H1 (cell line): ENCODE measurements around the gene TMTC2. TPM values are rescaled to one million over a fixed set of nuclear protein-coding genes. Genes with fewer than 3 reads are reported as not detected.

Experiments
- CTCF ChIA-PET: fragments of 300-600 bp; sonication (Branson Sonifier 250); formaldehyde crosslinking; loops from one replicate; lab custom pipeline; 2021; ENCODE audit not compliant: partially characterized antibody; lab: Charles Lee
- POLR2A ChIA-PET: fragments of 300-600 bp; sonication (Branson Sonifier 250); formaldehyde crosslinking; loops from one replicate; lab custom pipeline; 2021; ENCODE audit warnings: inconsistent platforms; ENCODE audit not compliant: partially characterized antibody; lab: Charles Lee
- DNase-seq, 2 experiments: peaks; one replicate each; pipeline versions ENCODE4 v3.0.0 to v3.0.0-alpha.2; 2010 to 2022; ENCODE audit warnings: low spot score in 2 of 2, low read depth in 1 of 2, mixed read lengths in 1 of 2
- FAIRE-seq: peaks from 2 replicates; lab custom pipeline; 2011; peaks lifted over from hg19 to GRCh38; lab: Jason Lieb, UNC
- H2AFZ ChIP-seq: 2 replicates; pipeline ENCODE4 v1.8.1; 2012; ENCODE audit warnings: low read length, inconsistent platforms
- H2AK5ac ChIP-seq: 2 replicates; pipeline ENCODE4 v1.6.1; 2013; ENCODE audit warnings: low read depth, low read length
- H2BK120ac ChIP-seq: replicated peaks from 2 replicates; pipeline ENCODE3; 2013; ENCODE audit warnings: low read depth, low read length, inconsistent platforms
- H2BK12ac ChIP-seq: 2 replicates; pipeline ENCODE4 v1.6.1; 2013; ENCODE audit warnings: low read depth, low read length
- H2BK15ac ChIP-seq: 2 replicates; pipeline ENCODE4 v1.6.1; 2013; ENCODE audit warnings: low read length
- H2BK20ac ChIP-seq: 2 replicates; pipeline ENCODE4 v1.6.1; 2013; ENCODE audit warnings: low read length
- H2BK5ac ChIP-seq: 2 replicates; pipeline ENCODE4 v1.6.1; 2013; ENCODE audit warnings: low read depth, low read length
- H3K14ac ChIP-seq: 2 replicates; pipeline ENCODE4 v1.6.1; 2013; ENCODE audit warnings: inconsistent platforms; ENCODE audit not compliant: insufficient read length
- H3K18ac ChIP-seq: 2 replicates; pipeline ENCODE4 v1.6.1; 2013; ENCODE audit warnings: low read length; ENCODE audit errors: extremely low read depth
- H3K23ac ChIP-seq: 2 replicates; pipeline ENCODE4 v1.6.1; 2013; ENCODE audit warnings: inconsistent platforms; ENCODE audit not compliant: insufficient read length
- H3K23me2 ChIP-seq: 2 replicates; pipeline ENCODE4 v1.6.1; 2013; ENCODE audit warnings: low read depth, low read length
- H3K27ac ChIP-seq: 2 replicates; pipeline ENCODE4 v1.6.1; 2011; ENCODE audit warnings: low read depth, low read length, inconsistent platforms
- H3K27me3 ChIP-seq, 4 experiments: replicated peaks in 1 of 4; 1 replicate in 1 of 4; 2 replicates in 3 of 4; pipeline versions ENCODE4 v1.6.1 to v1.8.1; 2011 to 2013; ENCODE audit warnings: low read length in 3 of 4, mild to moderate bottlenecking in 3 of 4, inconsistent platforms in 2 of 4, mixed read lengths in 2 of 4, moderate library complexity in 1 of 4; ENCODE audit not compliant: control insufficient read depth in 3 of 4, insufficient read depth in 3 of 4; ENCODE audit errors: extremely low read depth in 1 of 4
- H3K36me3 ChIP-seq, 4 experiments: 2 replicates each; pipeline versions ENCODE4 v1.6.1 to v1.8.1; 2011 to 2013; ENCODE audit warnings: mild to moderate bottlenecking in 4 of 4, low read length in 3 of 4, moderate library complexity in 2 of 4, control low read depth in 1 of 4, inconsistent platforms in 1 of 4; ENCODE audit not compliant: insufficient read depth in 4 of 4, control insufficient read depth in 2 of 4
- H3K4ac ChIP-seq: replicated peaks from 2 replicates; pipeline ENCODE3; 2013; ENCODE audit warnings: low read length, low read depth, mixed read lengths, inconsistent platforms; ENCODE audit not compliant: insufficient read length
- H3K4me1 ChIP-seq, 4 experiments: replicated peaks in 1 of 4; 1 replicate in 1 of 4; 2 replicates in 3 of 4; pipeline versions ENCODE4 v1.6.1 to v1.8.1; 2011 to 2013; ENCODE audit warnings: low read length in 3 of 4, inconsistent platforms in 2 of 4, mixed read lengths in 1 of 4; ENCODE audit not compliant: insufficient read depth in 4 of 4, control insufficient read depth in 3 of 4
- H3K4me2 ChIP-seq, 2 experiments: 2 replicates each; pipeline versions ENCODE4 v1.6.1 to v1.8.1; 2011 to 2013; ENCODE audit warnings: low read depth in 2 of 2, low read length in 2 of 2, control low read depth in 1 of 2, inconsistent platforms in 1 of 2, mild to moderate bottlenecking in 1 of 2; ENCODE audit not compliant: insufficient read depth in 1 of 2
- H3K4me3 ChIP-seq, 4 experiments: fragments of 200-600, 300-600 bp in 1 of 4; sonication (generic), shearing (Covaris generic), sonication (Bioruptor Twin) in 1 of 4; 2 replicates each; pipeline versions ENCODE4 v1.5.1 to v1.8.1; 2011 to 2016; ENCODE audit warnings: low read length in 4 of 4, low read depth in 3 of 4, control low read depth in 2 of 4, inconsistent platforms in 2 of 4, mild to moderate bottlenecking in 2 of 4, mixed read lengths in 1 of 4, moderate library complexity in 1 of 4; ENCODE audit not compliant: insufficient read depth in 2 of 4; ENCODE audit errors: extremely low read depth in 1 of 4
- H3K56ac ChIP-seq: replicated peaks from 2 replicates; pipeline ENCODE3; 2013; ENCODE audit warnings: low read depth, mild to moderate bottlenecking, mixed read lengths, low read length, inconsistent platforms; ENCODE audit not compliant: insufficient read length
- H3K79me1 ChIP-seq: 2 replicates; pipeline ENCODE4 v1.6.1; 2013; ENCODE audit warnings: low read depth, low read length, control low read depth
- H3K79me2 ChIP-seq, 2 experiments: 2 replicates each; pipeline versions ENCODE4 v1.6.1 to v1.8.1; 2012 to 2013; ENCODE audit warnings: low read length in 2 of 2, mild to moderate bottlenecking in 2 of 2, inconsistent platforms in 1 of 2; ENCODE audit not compliant: insufficient read depth in 2 of 2, control insufficient read depth in 1 of 2
- H3K9ac ChIP-seq, 4 experiments: replicated peaks in 1 of 4; 1 replicate in 1 of 4; 2 replicates in 3 of 4; pipeline versions ENCODE4 v1.6.1 to v1.8.1; 2011 to 2013; ENCODE audit warnings: low read depth in 3 of 4, low read length in 3 of 4, control low read depth in 2 of 4, mild to moderate bottlenecking in 2 of 4, moderate library complexity in 2 of 4, inconsistent platforms in 1 of 4; ENCODE audit errors: extremely low read depth in 1 of 4
- H3K9me3 ChIP-seq, 2 experiments: 2 replicates each; pipeline versions ENCODE4 v1.6.1 to v1.8.1; 2012 to 2013; ENCODE audit warnings: mild to moderate bottlenecking in 2 of 2, moderate library complexity in 2 of 2, control low read depth in 1 of 2, inconsistent platforms in 1 of 2, low read depth in 1 of 2, low read length in 1 of 2, mixed read lengths in 1 of 2; ENCODE audit not compliant: insufficient read depth in 2 of 2
- H4K20me1 ChIP-seq, 2 experiments: replicated peaks in 1 of 2; 2 replicates each; pipeline versions ENCODE3 to v1.8.1; 2011 to 2013; ENCODE audit warnings: inconsistent platforms in 2 of 2, low read length in 2 of 2, mild to moderate bottlenecking in 1 of 2; ENCODE audit not compliant: insufficient read depth in 2 of 2, control insufficient read depth in 1 of 2
- H4K5ac ChIP-seq: 2 replicates; pipeline ENCODE4 v1.6.1; 2013; ENCODE audit warnings: low read length, low read depth, mixed read lengths, inconsistent platforms; ENCODE audit not compliant: insufficient read length
- H4K8ac ChIP-seq: 2 replicates; pipeline ENCODE4 v1.8.0; 2013; ENCODE audit warnings: mild to moderate bottlenecking, moderate library complexity, low read length, inconsistent platforms; ENCODE audit not compliant: insufficient read depth; ENCODE audit errors: extremely low read depth
- H4K91ac ChIP-seq: replicated peaks from 2 replicates; pipeline ENCODE3; 2013; ENCODE audit warnings: low read length, mixed read lengths, inconsistent platforms; ENCODE audit not compliant: insufficient read length
- POLR2A ChIP-seq, 2 experiments: IDR thresholded peaks; 1 replicate in 1 of 2; 2 replicates in 1 of 2; pipeline ENCODE4 v1.6.1; 2011; ENCODE audit warnings: low read depth in 2 of 2, low read length in 2 of 2, mild to moderate bottlenecking in 2 of 2; ENCODE audit errors: control extremely low read depth in 1 of 2
- WGBS, 2 experiments: shearing (Covaris generic) in 1 of 2; methylation state at CpG; one replicate each; pipeline versions ENCODE4 v1.1.6 to v1.1.7; 2013 to 2015; ENCODE audit warnings: low lambda C conversion rate in 2 of 2, mixed read lengths in 2 of 2, inconsistent platforms in 1 of 2, low coverage in 1 of 2, missing lambda C conversion rate in 1 of 2; ENCODE audit not compliant: insufficient replicate concordance in 2 of 2, insufficient coverage in 1 of 2, insufficient read length in 1 of 2; ENCODE audit errors: extremely low coverage in 1 of 2, missing lambda C conversion rate in 1 of 2; 5-methylcytosine and 5-hydroxymethylcytosine counted together
- polyA plus RNA-seq, 7 experiments: library from polyadenylated mRNA; depleted of rRNA in 3 of 7; stranded (reverse) in 5 of 7; unstranded in 2 of 7; fragments of >200 nt in 5 of 7; fragments of 200-250 nt in 2 of 7; gene quantifications; 1 replicate in 5 of 7; 2 replicates in 1 of 7; 4 replicates in 1 of 7; pipeline versions ENCODE4 v1.2.1 to v1.2.3, GENCODE V29; 2011 to 2013; ENCODE audit warnings: missing spikeins in 2 of 7, mixed read lengths in 2 of 7
- total RNA-seq: library from RNA; stranded (reverse); fragmentation: NEBNext Ultra II Directional; extraction: Animal tissue kit (Norgen Biotek cat#: 25700); gene quantifications from 2 replicates; pipeline ENCODE4 v1.2.1, GENCODE V29; 2021

The TMTC2 gene
- total and polyA plus RNA-seq, 2 of the 8 experiments (the other 6 are each of a cell fraction or from before 2014, with no cell fraction given), result 2.3 to 3.9 TPM

GRCh38 chr12:82994117-82994516 is 307.4 kb downstream of the TMTC2 start:
- Histone ChIP-seq H3K23ac (no peak overlapping the region), H3K56ac (no peak overlapping the region), H2BK5ac (no peak overlapping the region), H3K4me3 (no peak overlapping the region), H3K14ac (no peak overlapping the region), H3K4me1 (no peaks in the 10 kb centered on the region), H3K9ac (no peak overlapping the region), H3K18ac (no peak overlapping the region), H2AFZ (no peak overlapping the region), H3K79me1 (no peaks in the 10 kb centered on the region), H3K9me3 (no peaks in the 10 kb centered on the region), H3K36me3 (no peaks in the 10 kb centered on the region), H3K4me2 (no peak overlapping the region), H4K8ac (no peak overlapping the region), H2AK5ac (no peak overlapping the region), H4K20me1 (no peaks in the 10 kb centered on the region), H2BK20ac (no peak overlapping the region), H4K91ac (no peak overlapping the region), H2BK120ac (no peak overlapping the region), H2BK15ac (no peak overlapping the region), H3K23me2 (no peaks in the 10 kb centered on the region), H4K5ac (no peak overlapping the region), H3K27me3 (no peaks in the 10 kb centered on the region), H3K27ac (no peak overlapping the region), H3K79me2 (no peaks in the 10 kb centered on the region), H2BK12ac (no peak overlapping the region), H3K4ac (no peak overlapping the region)
- 97% methylated on average over 12 of the region's 12 CpGs; no CpG with 5 or more reads in 1 of the 2 experiments for WGBS, 2 experiments
- ChIA-PET CTCF (interaction anchor here (0.7 to 0.9 kb wide), 2 partner anchors 308 to 831 kb away, joined by 4 read pairs; no protein-coding TSS in a partner anchor), POLR2A (no interaction called here)
- no peak for TF ChIP-seq POLR2A (IDR thresholded peaks at IDR 0.05; ENCODE audit: control extremely low read depth in 1 of 2, low read depth in 2 of 2, low read length in 2 of 2)
- FAIRE-seq, result no peak
- no peak for DNase-seq
